Common myeloid progenitor, CD34-positive (primary cell): Measurements from ENCODE around the gene TUBGCP5.

Experiments used
- CTCF ChIA-PET: fragments of 350-600 bp; sonication (Branson Sonifier 250); formaldehyde crosslinking; loops from one replicate; lab custom pipeline; 2021; ENCODE audit warnings: antibody characterized with exemption; lab: Charles Lee
- POLR2A ChIA-PET: fragments of 350-600 bp; sonication (Branson Sonifier 250); formaldehyde crosslinking; loops from one replicate; lab custom pipeline; 2021; ENCODE audit warnings: antibody characterized with exemption; lab: Charles Lee
- DNase-seq, 3 donors: peaks; one replicate each; pipeline versions ENCODE4 v3.0.0 to v3.0.0-alpha.2; 2013
- H3K27ac ChIP-seq, 2 experiments: 1 replicate in 1 of 2; 2 replicates in 1 of 2; pipeline ENCODE4 v1.7.0; 2013; ENCODE audit warnings: inconsistent platforms in 2 of 2, low read length in 2 of 2, mild to moderate bottlenecking in 2 of 2, low read depth in 1 of 2, moderate library complexity in 1 of 2; ENCODE audit not compliant: severe bottlenecking in 2 of 2, insufficient read depth in 1 of 2, poor library complexity in 1 of 2
- H3K27me3 ChIP-seq, 5 experiments: replicated peaks in 2 of 5; 1 replicate in 3 of 5; 2 replicates in 2 of 5; pipeline versions ENCODE4 v1.6.1 to v1.7.0; 2013; ENCODE audit warnings: low read length in 4 of 5, mild to moderate bottlenecking in 2 of 5, moderate library complexity in 2 of 5, inconsistent platforms in 1 of 5; ENCODE audit not compliant: insufficient read depth in 5 of 5, control insufficient read depth in 4 of 5
- H3K36me3 ChIP-seq, 4 experiments: 1 replicate in 2 of 4; 2 replicates in 2 of 4; pipeline versions ENCODE4 v1.6.1 to v1.7.0; 2013; ENCODE audit warnings: low read length in 3 of 4, control low read depth in 1 of 4, mild to moderate bottlenecking in 1 of 4; ENCODE audit not compliant: control insufficient read depth in 4 of 4, insufficient read depth in 4 of 4
- H3K4me1 ChIP-seq, 4 experiments: 1 replicate in 3 of 4; 2 replicates in 1 of 4; pipeline versions ENCODE4 v1.6.1 to v1.7.1; 2013; ENCODE audit warnings: low read length in 3 of 4, mild to moderate bottlenecking in 3 of 4, control low read depth in 1 of 4, inconsistent platforms in 1 of 4, moderate library complexity in 1 of 4; ENCODE audit not compliant: control insufficient read depth in 4 of 4, insufficient read depth in 4 of 4; ENCODE audit errors: control extremely low read depth in 1 of 4
- H3K4me3 ChIP-seq, 7 experiments: 1 replicate in 4 of 7; 2 replicates in 3 of 7; pipeline versions ENCODE4 v1.5.1 to v1.7.0; 2013; ENCODE audit warnings: mild to moderate bottlenecking in 7 of 7, low read length in 6 of 7, moderate library complexity in 6 of 7, inconsistent platforms in 2 of 7, low read depth in 2 of 7, control low read depth in 1 of 7; ENCODE audit not compliant: insufficient read depth in 4 of 7, control insufficient read depth in 1 of 7; ENCODE audit errors: extremely low read depth in 1 of 7
- H3K9me3 ChIP-seq, 5 experiments: 1 replicate in 4 of 5; 2 replicates in 1 of 5; pipeline versions ENCODE4 v1.6.1 to v1.7.1; 2013; ENCODE audit warnings: low read length in 4 of 5, mild to moderate bottlenecking in 2 of 5, inconsistent platforms in 1 of 5, low read depth in 1 of 5, moderate library complexity in 1 of 5; ENCODE audit not compliant: control insufficient read depth in 4 of 5, insufficient read depth in 2 of 5; ENCODE audit errors: control extremely low read depth in 1 of 5
- WGBS: methylation state at CpG from one replicate; pipeline ENCODE4 v1.1.5; 2013; ENCODE audit not compliant: insufficient coverage; 5-methylcytosine and 5-hydroxymethylcytosine counted together

Gene TUBGCP5

DNA sequence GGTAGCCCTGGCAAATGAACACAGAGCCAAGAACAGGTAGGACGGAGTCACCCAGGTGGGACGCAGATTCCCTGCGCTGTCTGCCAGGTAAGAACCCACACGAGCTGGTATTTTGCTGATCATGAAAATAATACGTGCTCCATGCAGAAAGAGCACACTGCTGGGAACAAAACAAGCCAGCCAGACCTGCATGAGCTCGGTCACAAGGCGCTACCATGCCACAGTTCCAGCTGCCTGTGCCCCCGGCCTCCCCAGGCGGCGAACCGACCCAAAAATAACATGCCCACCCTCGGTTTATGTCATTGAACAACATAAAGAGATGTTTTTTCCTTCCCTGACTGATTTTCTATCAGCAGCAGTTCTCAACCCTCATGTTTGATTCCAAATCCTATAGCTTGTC, 85.0 kb downstream of the TUBGCP5 start:
- peaks cover 0 to 32% (median 13%) of the 10 kb centered on the region in 4 experiments for H3K4me1 ChIP-seq
- CTCF ChIA-PET: interaction anchor here (1.2 kb wide), 1 partner anchor 9 kb away, joined by 3 read pairs; no protein-coding TSS in a partner anchor
- WGBS: over 99% methylated on average over 11 of the region's 12 CpGs
- no peaks in the 10 kb centered on the region for H3K27me3 ChIP-seq
- no peaks in the 10 kb centered on the region for H3K36me3 ChIP-seq
- no peak overlapping the region for H3K4me3 ChIP-seq
- no peaks in the 10 kb centered on the region for H3K9me3 ChIP-seq
- POLR2A ChIA-PET: no interaction called here
- no peak overlapping the region for H3K27ac ChIP-seq
- no peak for DNase-seq

GRCh38 chr15:22952796-22953579, 86.4 kb downstream of the TUBGCP5 start:
- DNase-seq: no peak
- WGBS: 92% methylated on average over 19 of the region's 21 CpGs
- CTCF ChIA-PET: interaction anchor here (1.0 to 1.4 kb wide), 2 partner anchors 11 to 16 kb away, joined by 3 read pairs; no protein-coding TSS in a partner anchor
- Histone ChIP-seq H3K4me1 (peaks cover 0 to 35% (median 17%) of the 10 kb centered on the region in 4 experiments), H3K4me3 (no peak overlapping the region), H3K27me3 (no peaks in the 10 kb centered on the region), H3K27ac (no peak overlapping the region), H3K9me3 (no peaks in the 10 kb centered on the region), H3K36me3 (no peaks in the 10 kb centered on the region)
- POLR2A ChIA-PET: no interaction called here

DNA sequence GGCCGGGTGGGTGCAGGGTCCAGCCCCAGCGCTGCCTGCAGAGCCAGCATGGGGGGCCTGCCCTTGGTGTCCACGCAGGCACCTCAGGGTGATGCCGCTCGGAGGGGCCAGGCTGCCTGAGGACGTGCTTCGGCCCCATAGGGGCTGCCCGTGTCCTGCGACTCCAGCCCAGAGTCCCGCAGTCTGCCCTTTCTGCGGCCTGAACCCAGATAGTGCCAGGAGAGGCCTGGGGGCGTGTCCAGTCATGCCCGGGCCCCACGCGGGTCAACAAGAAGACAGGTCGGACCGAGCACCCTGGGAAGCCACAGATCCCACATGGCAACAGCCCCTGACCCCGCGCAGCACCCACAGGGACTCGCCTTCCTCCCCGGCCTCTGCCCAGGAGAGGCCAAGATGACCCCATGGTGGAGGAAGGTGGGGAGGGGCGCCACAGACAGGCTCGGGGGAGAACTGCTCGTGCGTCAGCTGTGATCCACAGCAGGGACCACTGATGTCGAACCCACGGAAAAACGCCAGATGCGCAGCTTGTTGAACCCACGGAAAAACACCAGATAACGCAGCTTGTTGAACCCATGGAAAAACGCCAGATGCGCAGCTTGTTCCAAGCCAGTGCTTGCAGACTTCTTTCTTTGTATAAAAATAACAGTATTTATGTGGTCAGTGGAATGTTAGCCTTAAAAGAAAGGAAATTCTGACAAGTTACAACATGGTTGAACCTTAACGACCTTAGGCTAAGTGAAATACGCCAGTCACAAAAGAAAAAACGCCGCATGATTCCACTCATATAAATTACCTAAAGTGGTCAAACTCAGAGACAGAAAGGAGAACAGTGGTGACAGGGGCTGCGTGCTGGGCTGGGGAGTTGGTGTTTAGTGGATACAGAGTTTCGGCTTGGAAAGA, 87.7 kb downstream of the TUBGCP5 start:
- H3K27ac ChIP-seq: no peak overlapping the region
- WGBS: 96% methylated on average over 37 of the region's 39 CpGs
- POLR2A ChIA-PET: no interaction called here
- no peaks in the 10 kb centered on the region for H3K9me3 ChIP-seq
- no peaks in the 10 kb centered on the region for H3K27me3 ChIP-seq
- CTCF ChIA-PET: interaction anchor here (1.4 kb wide), 1 partner anchor 12 kb away, joined by 3 read pairs; no protein-coding TSS in a partner anchor
- peaks cover 0 to 4% (median 0%) of the 10 kb centered on the region in 4 experiments for H3K36me3 ChIP-seq
- no peak overlapping the region for H3K4me3 ChIP-seq
- DNase-seq: no peak
- peaks cover 0 to 37% (median 21%) of the 10 kb centered on the region in 4 experiments for H3K4me1 ChIP-seq

DNA sequence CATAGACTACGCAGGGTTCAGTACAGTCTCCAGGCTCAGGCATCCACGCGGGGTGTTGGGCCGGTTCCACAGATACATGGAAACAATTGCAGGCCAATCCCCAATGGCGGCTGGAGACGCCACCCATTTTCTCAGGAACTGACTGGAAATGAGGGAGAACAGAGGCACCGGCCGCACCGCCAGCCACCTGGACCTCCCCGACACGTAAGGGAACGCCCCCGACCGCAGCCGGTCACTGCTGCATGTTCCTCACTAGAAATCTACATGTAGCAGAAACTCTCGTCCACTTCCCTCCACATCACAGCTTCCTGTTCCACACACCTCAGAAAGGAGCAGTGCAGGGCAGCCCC, 88.4 kb downstream of the TUBGCP5 start:
- DNase-seq: no peak
- ChIA-PET CTCF (no interaction called here), POLR2A (no interaction called here)
- H3K36me3 ChIP-seq: peaks cover 0 to 4% (median 0%) of the 10 kb centered on the region in 4 experiments
- no peak overlapping the region for H3K4me3 ChIP-seq
- no peaks in the 10 kb centered on the region for H3K27me3 ChIP-seq
- H3K4me1 ChIP-seq: peaks cover 0 to 32% (median 21%) of the 10 kb centered on the region in 4 experiments
- H3K9me3 ChIP-seq: no peaks in the 10 kb centered on the region
- no peak overlapping the region for H3K27ac ChIP-seq
- WGBS: 98% methylated on average over 16 of the region's 16 CpGs

DNA sequence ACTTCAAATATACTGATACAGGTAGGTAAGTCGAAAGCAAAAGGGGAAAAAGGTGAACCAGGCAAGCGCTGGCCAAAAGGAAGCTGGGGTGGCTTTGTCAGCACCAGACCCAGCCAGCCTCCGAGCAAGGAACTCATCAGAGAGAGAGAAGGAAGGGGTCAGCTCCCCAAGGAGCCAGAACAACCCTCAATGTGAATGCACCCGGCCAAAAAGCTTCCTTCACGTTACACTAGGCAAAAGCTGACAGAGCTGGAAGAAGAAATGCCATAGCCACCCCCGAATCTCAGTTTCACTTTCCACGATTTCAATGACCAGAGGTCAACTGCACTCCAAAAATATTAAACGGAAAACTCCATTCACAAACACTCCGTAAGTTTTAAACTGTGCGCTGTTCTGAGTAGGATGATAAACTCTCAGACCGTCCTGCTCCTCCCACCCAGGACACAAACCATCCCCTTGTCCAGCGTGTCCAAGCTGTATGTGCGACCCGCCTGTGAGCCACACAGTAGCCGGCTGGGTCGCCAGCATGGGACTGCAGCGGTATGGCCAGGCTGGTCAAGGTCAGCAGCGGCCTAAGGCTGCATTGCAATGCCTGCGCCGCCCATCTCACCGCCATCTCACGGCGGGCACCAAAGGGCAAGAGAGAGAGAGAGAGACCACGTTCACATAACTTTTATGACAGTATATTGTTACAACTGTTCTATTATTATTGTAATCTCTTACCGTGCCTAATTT, 88.9 kb downstream of the TUBGCP5 start:
- Histone ChIP-seq H3K27ac (peak overlapping the region in 1 of 2 experiments; percentile 12), H3K9me3 (no peaks in the 10 kb centered on the region), H3K4me3 (no peak overlapping the region), H3K4me1 (peaks cover 0 to 27% (median 21%) of the 10 kb centered on the region in 4 experiments), H3K27me3 (no peaks in the 10 kb centered on the region), H3K36me3 (peaks cover 0 to 6% (median 0%) of the 10 kb centered on the region in 4 experiments)
- CTCF ChIA-PET: no interaction called here
- WGBS: 98% methylated on average over 13 of the region's 25 CpGs
- no peak for DNase-seq
- POLR2A ChIA-PET: no interaction called here
